Measurements from ENCODE around the gene RPS5. TPM values are rescaled to one million over a fixed set of nuclear protein-coding genes. Genes with fewer than 3 reads are reported as not detected.

RPS5 gene
- total RNA-seq, 1 donor from 2014 or later, result 572 TPM

Small RNAs within 50 kb of the gene (microRNA-seq; reads per million reads assigned to microRNA genes)
- not detected for gene MIR4754

Other genes with a start within 250 kb of the RPS5 start
- 11.8 TPM for gene ZNF329, start 236.5 kb upstream of the RPS5 start, total RNA-seq
- 32.0 TPM for gene ZNF274, start 204.2 kb upstream of the RPS5 start, total RNA-seq
- gene ZNF544, start 158.4 kb upstream of the RPS5 start, total RNA-seq, result 28.9 TPM
- gene ZNF8, start 108.3 kb upstream of the RPS5 start, total RNA-seq, result 6.9 TPM
- 32.9 TPM for gene ERVK3-1, start 81.9 kb upstream of the RPS5 start, total RNA-seq
- gene ZSCAN22, start 60.3 kb upstream of the RPS5 start, total RNA-seq, result 4.5 TPM
- 13.3 TPM for gene A1BG, start 33.8 kb upstream of the RPS5 start, total RNA-seq
- 2.0 TPM for gene ZNF497, start 24.5 kb upstream of the RPS5 start, total RNA-seq
- gene ZNF837, start 6.2 kb upstream of the RPS5 start, total RNA-seq, result 2.0 TPM
- not detected for gene RNF225, start 8.4 kb downstream of the RPS5 start, total RNA-seq
- 16.0 TPM for gene ZNF584, start 21.4 kb downstream of the RPS5 start, total RNA-seq
- gene ZNF132, start 52.9 kb downstream of the RPS5 start, total RNA-seq, result 6.1 TPM
- 7.5 TPM for gene ZNF324B, start 64.4 kb downstream of the RPS5 start, total RNA-seq
- gene ZNF324, start 79.8 kb downstream of the RPS5 start, total RNA-seq, result 15.2 TPM
- 10.3 TPM for gene ZNF446, start 89.1 kb downstream of the RPS5 start, total RNA-seq
- gene SLC27A5, start 124.7 kb downstream of the RPS5 start, total RNA-seq, result 10.1 TPM
- gene ZBTB45, start 132.5 kb downstream of the RPS5 start, total RNA-seq, result 14.9 TPM
- gene TRIM28, start 156.8 kb downstream of the RPS5 start, total RNA-seq, result 168 TPM
- gene CHMP2A, start 167.8 kb downstream of the RPS5 start, total RNA-seq, result 94.6 TPM
- gene UBE2M, start 171.3 kb downstream of the RPS5 start, total RNA-seq, result 57.4 TPM
- gene MZF1, start 186.1 kb downstream of the RPS5 start, total RNA-seq, result 32.4 TPM